A549 (cell line): Measurements from ENCODE around the gene RASSF9. TPM values are rescaled to one million over a fixed set of nuclear protein-coding genes. Genes with fewer than 3 reads are reported as not detected.

Experiments used
- ATAC-seq, 2 experiments: fragments of 200-7000 bp in 1 of 2; fragments of >200 bp in 1 of 2; cut with Nextera tagmentation in 1 of 2; cut with Tn5 transposase in 1 of 2; 3 replicates each; pipeline versions ENCODE4 v1.8.0 to v1.9.1; 2018 to 2020; ENCODE audit warnings: mild to moderate bottlenecking in 1 of 2, moderate library complexity in 1 of 2
- CTCF ChIA-PET: fragments of 300-600 bp; sonication (Branson Sonifier 250); formaldehyde crosslinking; extraction: SDS; loops from one replicate; lab custom pipeline; 2021; ENCODE audit warnings: antibody characterized with exemption, inconsistent platforms; lab: Yijun Ruan, JAX
- POLR2A ChIA-PET: fragments of 350-600 bp; formaldehyde crosslinking; extraction: SDS; loops from one replicate; lab custom pipeline; 2021; ENCODE audit warnings: antibody characterized with exemption, inconsistent platforms; lab: Yijun Ruan, JAX
- DNase-seq, 2 experiments: peaks; one replicate each; pipeline versions ENCODE4 v3.0.0 to v3.0.0-alpha.2; 2011 to 2016; ENCODE audit warnings: low read depth in 1 of 2, low spot score in 1 of 2
- FAIRE-seq: peaks from 2 replicates; lab custom pipeline; 2011; peaks lifted over from hg19 to GRCh38; lab: Jason Lieb, UNC
- H3K27ac ChIP-seq, 2 experiments: fragments of >200 bp; sonication (Bioruptor Twin); formaldehyde crosslinking; 3 replicates each; pipeline ENCODE4 v1.5.1; 2016 to 2017
- H3K4me1 ChIP-seq: fragments of >200 bp; sonication (Bioruptor Twin); formaldehyde crosslinking; 3 replicates; pipeline ENCODE4 v1.6.1; 2016
- H3K4me2 ChIP-seq: fragments of >200 bp; sonication (Bioruptor Twin); formaldehyde crosslinking; 3 replicates; pipeline ENCODE4 v1.6.1; 2016
- H3K4me3 ChIP-seq: fragments of >200 bp; sonication (Bioruptor Twin); formaldehyde crosslinking; 3 replicates; pipeline ENCODE4 v1.5.1; 2016
- H3K9me3 ChIP-seq: fragments of >200 bp; sonication (Bioruptor Twin); formaldehyde crosslinking; 3 replicates; pipeline ENCODE4 v1.6.1; 2016
- CBX2 ChIP-seq: fragments of 200-600 bp; sonication (generic); IDR thresholded peaks from 2 replicates; pipeline ENCODE4 v1.6.1; 2016; ENCODE audit warnings: low read depth, mild to moderate bottlenecking, borderline replicate concordance
- CEBPB ChIP-seq, 2 experiments: fragments of >200 bp in 1 of 2; sonication (Bioruptor Twin) in 1 of 2; formaldehyde crosslinking in 1 of 2; IDR thresholded peaks; 2 replicates each; pipeline ENCODE4 v1.6.1; 2012 to 2016
- EHF ChIP-seq: fragments of 250-450 bp; sonication (Bioruptor Pico); IDR thresholded peaks from 2 replicates; pipeline ENCODE4 v1.5.0; 2020; ENCODE audit warnings: mild to moderate bottlenecking
- EP300 ChIP-seq, 2 experiments: fragments of >200 bp; sonication (Bioruptor Twin); formaldehyde crosslinking; IDR thresholded peaks; 2 replicates in 1 of 2; 3 replicates in 1 of 2; pipeline ENCODE4 v1.6.1; 2016 to 2017
- ESRRA ChIP-seq: fragments of 150-350 bp; IDR thresholded peaks from 2 replicates; pipeline ENCODE4 v1.6.1; 2014; ENCODE audit warnings: mild to moderate bottlenecking, low read length, borderline replicate concordance
- FOSL2 ChIP-seq, 2 experiments: fragments of 450-650 bp in 1 of 2; fragments of >200 bp in 1 of 2; sonication (Bioruptor Twin) in 1 of 2; formaldehyde crosslinking; IDR thresholded peaks; 2 replicates each; pipeline versions ENCODE4 v1.5.0 to v1.6.1; 2016 to 2020; ENCODE audit warnings: mild to moderate bottlenecking in 1 of 2, moderate library complexity in 1 of 2
- FOXS1 ChIP-seq: fragments of 250-450 bp; sonication (Bioruptor Pico); IDR thresholded peaks from 2 replicates; pipeline ENCODE4 v1.5.0; 2020; ENCODE audit warnings: mild to moderate bottlenecking, moderate library complexity
- HOXB13 ChIP-seq: fragments of 250-450 bp; sonication (Bioruptor Pico); IDR thresholded peaks from 2 replicates; pipeline ENCODE4 v1.5.0; 2020; ENCODE audit warnings: low read depth, mild to moderate bottlenecking, moderate library complexity
- MAZ ChIP-seq: fragments of 150-350 bp; IDR thresholded peaks from 2 replicates; pipeline ENCODE4 v1.6.1; 2014; ENCODE audit warnings: antibody characterized with exemption, low read depth, low read length, borderline replicate concordance
- MYC ChIP-seq: IDR thresholded peaks from 2 replicates; pipeline ENCODE4 v1.6.1; 2012; ENCODE audit warnings: mild to moderate bottlenecking, inconsistent platforms, low read length, improper control_type of control experiment, borderline replicate concordance
- NPAS2 ChIP-seq: fragments of 250-450 bp; sonication (Bioruptor Pico); IDR thresholded peaks from 2 replicates; pipeline ENCODE4 v1.8.0; 2022; ENCODE audit warnings: mild to moderate bottlenecking, moderate library complexity, borderline replicate concordance
- NR3C1 ChIP-seq: fragments of >200 bp; sonication (Bioruptor Twin); formaldehyde crosslinking; IDR thresholded peaks from 3 replicates; pipeline ENCODE4 v1.6.1; 2017
- POLR2A ChIP-seq: IDR thresholded peaks from 2 replicates; pipeline ENCODE4 v1.6.1; 2012; ENCODE audit warnings: mild to moderate bottlenecking, low read length
- POLR2AphosphoS2 ChIP-seq: conservative IDR thresholded peaks from 2 replicates; pipeline ENCODE4 v1.6.1; 2012; ENCODE audit warnings: low read length, improper control_type of control experiment, inconsistent platforms
- RAD21 ChIP-seq, 2 experiments: fragments of >200 bp in 1 of 2; sonication (Bioruptor Twin) in 1 of 2; formaldehyde crosslinking in 1 of 2; IDR thresholded peaks in 1 of 2; conservative IDR thresholded peaks in 1 of 2; 2 replicates in 1 of 2; 3 replicates in 1 of 2; pipeline ENCODE4 v1.6.1; 2012 to 2018; ENCODE audit warnings: inconsistent platforms in 1 of 2
- RARB ChIP-seq: fragments of 250-450 bp; sonication (Bioruptor Pico); IDR thresholded peaks from 2 replicates; pipeline ENCODE4 v1.8.0; 2021; ENCODE audit warnings: mild to moderate bottlenecking, moderate library complexity
- SMC3 ChIP-seq: fragments of >200 bp; sonication (Bioruptor Twin); formaldehyde crosslinking; IDR thresholded peaks from 3 replicates; pipeline ENCODE4 v1.6.1; 2018; ENCODE audit warnings: inconsistent platforms
- TFCP2L1 ChIP-seq: fragments of 250-450 bp; sonication (Bioruptor Pico); IDR thresholded peaks from 2 replicates; pipeline ENCODE4 v1.5.0; 2021; ENCODE audit warnings: mild to moderate bottlenecking
- ZC3H11A ChIP-seq: fragments of 450-650 bp; IDR thresholded peaks from 2 replicates; pipeline ENCODE4 v1.6.1; 2014; ENCODE audit warnings: antibody characterized with exemption, mild to moderate bottlenecking
- ZFP36 ChIP-seq: fragments of 450-650 bp; IDR thresholded peaks from 2 replicates; pipeline ENCODE4 v1.6.1; 2014; ENCODE audit warnings: borderline replicate concordance; ENCODE audit not compliant: partially characterized antibody
- ZNF302 ChIP-seq: fragments of 250-450 bp; sonication (Bioruptor Pico); IDR thresholded peaks from 2 replicates; pipeline ENCODE4 v1.9.0; 2021; ENCODE audit warnings: inconsistent platforms, mild to moderate bottlenecking, moderate library complexity
- WGBS: methylation state at CpG from one replicate; pipeline ENCODE4 v1.1.6; 2017; ENCODE audit errors: missing lambda C conversion rate; 5-methylcytosine and 5-hydroxymethylcytosine counted together
- polyA plus RNA-seq, 4 experiments: library from polyadenylated mRNA; depleted of rRNA in 3 of 4; stranded (reverse); fragments of >200 nt; fragmentation: RNase III in 1 of 4; extraction: RNeasy Plus Mini Kit Qiagen cat#74134 plus additional on column Dnase treatment in 1 of 4; gene quantifications; 2 replicates in 3 of 4; 3 replicates in 1 of 4; pipeline ENCODE4 v1.2.3, GENCODE V29; 2011 to 2017
- TF ChIP-seq, protein P1 (sequence below): fragments of >200 bp; sonication (Bioruptor Twin); formaldehyde crosslinking; IDR thresholded peaks from 3 replicates; pipeline ENCODE4 v1.6.1; 2016
- TF ChIP-seq, protein P2 (sequence below): fragments of 250-450 bp; sonication (Bioruptor Pico); IDR thresholded peaks from 2 replicates; pipeline ENCODE4 v1.5.0; 2020; ENCODE audit warnings: low read depth, mild to moderate bottlenecking, moderate library complexity
- TF ChIP-seq, protein P3 (sequence below): fragments of 200-600 bp; sonication (generic); IDR thresholded peaks from 2 replicates; pipeline ENCODE4 v1.6.1; 2016; ENCODE audit warnings: antibody characterized with exemption, mild to moderate bottlenecking, moderate library complexity
- TF ChIP-seq, protein P4 (sequence below): fragments of >200 bp; sonication (Bioruptor Twin); formaldehyde crosslinking; IDR thresholded peaks from 3 replicates; pipeline ENCODE4 v1.5.1; 2016
- TF ChIP-seq, protein P5 (sequence below): IDR thresholded peaks from 2 replicates; pipeline ENCODE4 v1.6.1; 2012; ENCODE audit warnings: low read depth, borderline replicate concordance

RASSF9 gene
- polyA plus RNA-seq, 2 of the 4 experiments (the other 2 are of a cell fraction), result 0.98 to 5.6 TPM

DNA sequence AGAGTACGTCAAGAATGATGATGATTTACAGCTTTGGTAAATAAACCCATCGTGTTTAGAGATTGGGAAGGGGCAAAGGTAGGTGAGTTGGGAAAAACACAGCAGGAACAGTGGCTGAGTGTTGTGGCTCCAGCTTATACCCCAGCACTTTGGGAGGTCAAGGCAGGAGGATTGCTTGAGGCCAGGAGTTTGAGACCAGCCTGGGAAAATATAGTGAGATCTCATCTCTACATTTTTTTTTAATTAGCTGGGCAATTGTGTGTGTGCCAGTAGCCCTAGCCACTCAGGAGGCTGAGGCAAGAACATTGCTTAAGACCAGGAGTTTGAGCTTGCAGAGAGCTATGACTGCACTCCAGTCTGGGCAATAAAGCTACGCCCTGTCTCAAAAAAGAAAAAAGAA is 77.1 kb downstream of the RASSF9 start:
- no peak overlapping the region for H3K4me3 ChIP-seq
- no peaks in the 10 kb centered on the region for H3K4me1 ChIP-seq
- DNase-seq (peak in 1 of 2 experiments; percentile 51), FAIRE-seq (no peak), ATAC-seq (peak in 1 of 2 experiments; percentile 33; a peak in 2 of 6 replicates)
- ChIA-PET POLR2A (no interaction called here), CTCF (no interaction called here)
- TF ChIP-seq TFCP2L1 (CRISPR knock-in tag) (no peak), POLR2AphosphoS2 (no peak), ESRRA (no peak), SMC3 (no peak), ZC3H11A (no peak), EP300 (IDR thresholded peaks at IDR 0.05) (no peak), RAD21 (conservative IDR thresholded peaks at IDR 0.05 in 1 of 2, IDR thresholded peaks at IDR 0.05 in 1 of 2) (no peak), CBX2 (no peak)
- TF ChIP-seq, protein P1, sequence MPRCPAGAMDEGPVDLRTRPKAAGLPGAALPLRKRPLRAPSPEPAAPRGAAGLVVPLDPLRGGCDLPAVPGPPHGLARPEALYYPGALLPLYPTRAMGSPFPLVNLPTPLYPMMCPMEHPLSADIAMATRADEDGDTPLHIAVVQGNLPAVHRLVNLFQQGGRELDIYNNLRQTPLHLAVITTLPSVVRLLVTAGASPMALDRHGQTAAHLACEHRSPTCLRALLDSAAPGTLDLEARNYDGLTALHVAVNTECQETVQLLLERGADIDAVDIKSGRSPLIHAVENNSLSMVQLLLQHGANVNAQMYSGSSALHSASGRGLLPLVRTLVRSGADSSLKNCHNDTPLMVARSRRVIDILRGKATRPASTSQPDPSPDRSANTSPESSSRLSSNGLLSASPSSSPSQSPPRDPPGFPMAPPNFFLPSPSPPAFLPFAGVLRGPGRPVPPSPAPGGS, result no peak
- H3K27ac ChIP-seq, result no peak overlapping the region
- peaks cover 4% of the 10 kb centered on the region; the same call in 1 of the 3 replicates for H3K9me3 ChIP-seq
- 54% methylated on average over 3 of the region's 3 CpGs for WGBS
- H3K4me2 ChIP-seq, result no peak overlapping the region

DNA sequence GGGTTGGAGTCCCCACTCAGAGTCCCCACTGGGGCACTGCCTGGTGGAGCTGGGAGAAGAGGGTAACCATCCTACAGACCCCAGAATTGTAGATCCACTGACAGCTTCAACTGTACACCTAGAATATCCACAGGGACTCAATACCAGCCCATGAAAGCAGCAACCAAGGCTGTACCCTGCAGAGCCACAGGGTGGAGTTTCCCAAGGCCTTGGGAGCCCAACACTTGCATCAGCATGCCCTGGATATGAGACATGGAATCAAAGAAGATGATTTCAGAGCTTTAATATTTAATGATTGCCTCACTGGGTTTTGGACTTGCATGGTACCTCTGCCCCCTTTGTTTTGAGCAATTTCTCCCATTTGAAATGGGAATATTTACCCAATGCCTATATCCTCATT is 80.4 kb downstream of the RASSF9 start:
- ChIA-PET CTCF (interaction anchor here (1.0 kb wide), 1 partner anchor 111 kb away, joined by 3 read pairs; no protein-coding TSS in a partner anchor), POLR2A (no interaction called here)
- Histone ChIP-seq H3K4me3 (no peak overlapping the region), H3K9me3 (peaks cover 4% of the 10 kb centered on the region; the same call in 1 of the 3 replicates), H3K27ac (no peak overlapping the region), H3K4me1 (no peaks in the 10 kb centered on the region), H3K4me2 (no peak overlapping the region)
- peak in 1 of 2 experiments; percentile 53; a peak in 2 of 6 replicates for ATAC-seq
- peak in 1 of 2 experiments; percentile 32 for DNase-seq
- TF ChIP-seq ZNF302, result no peak
- TF ChIP-seq NR3C1, result no peak
- TF ChIP-seq, protein P2, sequence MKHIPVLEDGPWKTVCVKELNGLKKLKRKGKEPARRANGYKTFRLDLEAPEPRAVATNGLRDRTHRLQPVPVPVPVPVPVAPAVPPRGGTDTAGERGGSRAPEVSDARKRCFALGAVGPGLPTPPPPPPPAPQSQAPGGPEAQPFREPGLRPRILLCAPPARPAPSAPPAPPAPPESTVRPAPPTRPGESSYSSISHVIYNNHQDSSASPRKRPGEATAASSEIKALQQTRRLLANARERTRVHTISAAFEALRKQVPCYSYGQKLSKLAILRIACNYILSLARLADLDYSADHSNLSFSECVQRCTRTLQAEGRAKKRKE (CRISPR knock-in tag), result no peak
- TF ChIP-seq ZFP36, result no peak
- no peak for TF ChIP-seq EP300 (IDR thresholded peaks at IDR 0.05)
- TF ChIP-seq NPAS2 (CRISPR knock-in tag), result no peak
- no peak for TF ChIP-seq EHF (CRISPR knock-in tag)
- TF ChIP-seq RARB (CRISPR knock-in tag), result no peak
- no peak for TF ChIP-seq CEBPB (IDR thresholded peaks at IDR 0.05)
- TF ChIP-seq, protein P3, sequence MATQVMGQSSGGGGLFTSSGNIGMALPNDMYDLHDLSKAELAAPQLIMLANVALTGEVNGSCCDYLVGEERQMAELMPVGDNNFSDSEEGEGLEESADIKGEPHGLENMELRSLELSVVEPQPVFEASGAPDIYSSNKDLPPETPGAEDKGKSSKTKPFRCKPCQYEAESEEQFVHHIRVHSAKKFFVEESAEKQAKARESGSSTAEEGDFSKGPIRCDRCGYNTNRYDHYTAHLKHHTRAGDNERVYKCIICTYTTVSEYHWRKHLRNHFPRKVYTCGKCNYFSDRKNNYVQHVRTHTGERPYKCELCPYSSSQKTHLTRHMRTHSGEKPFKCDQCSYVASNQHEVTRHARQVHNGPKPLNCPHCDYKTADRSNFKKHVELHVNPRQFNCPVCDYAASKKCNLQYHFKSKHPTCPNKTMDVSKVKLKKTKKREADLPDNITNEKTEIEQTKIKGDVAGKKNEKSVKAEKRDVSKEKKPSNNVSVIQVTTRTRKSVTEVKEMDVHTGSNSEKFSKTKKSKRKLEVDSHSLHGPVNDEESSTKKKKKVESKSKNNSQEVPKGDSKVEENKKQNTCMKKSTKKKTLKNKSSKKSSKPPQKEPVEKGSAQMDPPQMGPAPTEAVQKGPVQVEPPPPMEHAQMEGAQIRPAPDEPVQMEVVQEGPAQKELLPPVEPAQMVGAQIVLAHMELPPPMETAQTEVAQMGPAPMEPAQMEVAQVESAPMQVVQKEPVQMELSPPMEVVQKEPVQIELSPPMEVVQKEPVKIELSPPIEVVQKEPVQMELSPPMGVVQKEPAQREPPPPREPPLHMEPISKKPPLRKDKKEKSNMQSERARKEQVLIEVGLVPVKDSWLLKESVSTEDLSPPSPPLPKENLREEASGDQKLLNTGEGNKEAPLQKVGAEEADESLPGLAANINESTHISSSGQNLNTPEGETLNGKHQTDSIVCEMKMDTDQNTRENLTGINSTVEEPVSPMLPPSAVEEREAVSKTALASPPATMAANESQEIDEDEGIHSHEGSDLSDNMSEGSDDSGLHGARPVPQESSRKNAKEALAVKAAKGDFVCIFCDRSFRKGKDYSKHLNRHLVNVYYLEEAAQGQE, result no peak
- no peak for TF ChIP-seq POLR2AphosphoS2
- TF ChIP-seq FOXS1 (CRISPR knock-in tag), result no peak
- TF ChIP-seq, protein P4, sequence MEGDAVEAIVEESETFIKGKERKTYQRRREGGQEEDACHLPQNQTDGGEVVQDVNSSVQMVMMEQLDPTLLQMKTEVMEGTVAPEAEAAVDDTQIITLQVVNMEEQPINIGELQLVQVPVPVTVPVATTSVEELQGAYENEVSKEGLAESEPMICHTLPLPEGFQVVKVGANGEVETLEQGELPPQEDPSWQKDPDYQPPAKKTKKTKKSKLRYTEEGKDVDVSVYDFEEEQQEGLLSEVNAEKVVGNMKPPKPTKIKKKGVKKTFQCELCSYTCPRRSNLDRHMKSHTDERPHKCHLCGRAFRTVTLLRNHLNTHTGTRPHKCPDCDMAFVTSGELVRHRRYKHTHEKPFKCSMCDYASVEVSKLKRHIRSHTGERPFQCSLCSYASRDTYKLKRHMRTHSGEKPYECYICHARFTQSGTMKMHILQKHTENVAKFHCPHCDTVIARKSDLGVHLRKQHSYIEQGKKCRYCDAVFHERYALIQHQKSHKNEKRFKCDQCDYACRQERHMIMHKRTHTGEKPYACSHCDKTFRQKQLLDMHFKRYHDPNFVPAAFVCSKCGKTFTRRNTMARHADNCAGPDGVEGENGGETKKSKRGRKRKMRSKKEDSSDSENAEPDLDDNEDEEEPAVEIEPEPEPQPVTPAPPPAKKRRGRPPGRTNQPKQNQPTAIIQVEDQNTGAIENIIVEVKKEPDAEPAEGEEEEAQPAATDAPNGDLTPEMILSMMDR, result no peak
- TF ChIP-seq HOXB13 (CRISPR knock-in tag), result no peak
- no peak for TF ChIP-seq MYC
- TF ChIP-seq FOSL2 (IDR thresholded peaks at IDR 0.05), result no peak
- TF ChIP-seq FOSL2 (CRISPR knock-in tag; IDR thresholded peaks at IDR 0.05), result no peak
- no peak for TF ChIP-seq MAZ
- TF ChIP-seq, protein P5, sequence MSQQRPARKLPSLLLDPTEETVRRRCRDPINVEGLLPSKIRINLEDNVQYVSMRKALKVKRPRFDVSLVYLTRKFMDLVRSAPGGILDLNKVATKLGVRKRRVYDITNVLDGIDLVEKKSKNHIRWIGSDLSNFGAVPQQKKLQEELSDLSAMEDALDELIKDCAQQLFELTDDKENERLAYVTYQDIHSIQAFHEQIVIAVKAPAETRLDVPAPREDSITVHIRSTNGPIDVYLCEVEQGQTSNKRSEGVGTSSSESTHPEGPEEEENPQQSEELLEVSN, result no peak
- TF ChIP-seq POLR2A, result no peak
- no peak for FAIRE-seq
